Measurements from ENCODE around the gene EIF1.

The EIF1 gene

GRCh38 chr17:41647940-41648410 is 40.7 kb upstream of the EIF1 start:
- TF ChIP-seq, protein P1, sequence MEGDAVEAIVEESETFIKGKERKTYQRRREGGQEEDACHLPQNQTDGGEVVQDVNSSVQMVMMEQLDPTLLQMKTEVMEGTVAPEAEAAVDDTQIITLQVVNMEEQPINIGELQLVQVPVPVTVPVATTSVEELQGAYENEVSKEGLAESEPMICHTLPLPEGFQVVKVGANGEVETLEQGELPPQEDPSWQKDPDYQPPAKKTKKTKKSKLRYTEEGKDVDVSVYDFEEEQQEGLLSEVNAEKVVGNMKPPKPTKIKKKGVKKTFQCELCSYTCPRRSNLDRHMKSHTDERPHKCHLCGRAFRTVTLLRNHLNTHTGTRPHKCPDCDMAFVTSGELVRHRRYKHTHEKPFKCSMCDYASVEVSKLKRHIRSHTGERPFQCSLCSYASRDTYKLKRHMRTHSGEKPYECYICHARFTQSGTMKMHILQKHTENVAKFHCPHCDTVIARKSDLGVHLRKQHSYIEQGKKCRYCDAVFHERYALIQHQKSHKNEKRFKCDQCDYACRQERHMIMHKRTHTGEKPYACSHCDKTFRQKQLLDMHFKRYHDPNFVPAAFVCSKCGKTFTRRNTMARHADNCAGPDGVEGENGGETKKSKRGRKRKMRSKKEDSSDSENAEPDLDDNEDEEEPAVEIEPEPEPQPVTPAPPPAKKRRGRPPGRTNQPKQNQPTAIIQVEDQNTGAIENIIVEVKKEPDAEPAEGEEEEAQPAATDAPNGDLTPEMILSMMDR (IDR thresholded peaks at IDR 0.05; ENCODE audit: low read depth, low read length): peak; percentile 95
- peak overlapping the region in 1 of 2 donors; percentile 1 for H3K4me3 ChIP-seq (replicated peaks in 1 of 2; ENCODE audit: low read depth in 2 of 2, low read length in 2 of 2)
- DNase-seq (ENCODE audit: low read depth in 2 of 2): peak; percentile 65 to 68

GRCh38 chr17:41648411-41649195 is 40.1 kb upstream of the EIF1 start:
- TF ChIP-seq, protein P1 (IDR thresholded peaks at IDR 0.05; ENCODE audit: low read depth, low read length): peak; percentile 94
- DNase-seq (ENCODE audit: low read depth in 2 of 2): peak; percentile 82 to 88
- H3K4me3 ChIP-seq (replicated peaks in 1 of 2; ENCODE audit: low read depth in 2 of 2, low read length in 2 of 2): peak overlapping the region; percentile 27 to 35

DNA sequence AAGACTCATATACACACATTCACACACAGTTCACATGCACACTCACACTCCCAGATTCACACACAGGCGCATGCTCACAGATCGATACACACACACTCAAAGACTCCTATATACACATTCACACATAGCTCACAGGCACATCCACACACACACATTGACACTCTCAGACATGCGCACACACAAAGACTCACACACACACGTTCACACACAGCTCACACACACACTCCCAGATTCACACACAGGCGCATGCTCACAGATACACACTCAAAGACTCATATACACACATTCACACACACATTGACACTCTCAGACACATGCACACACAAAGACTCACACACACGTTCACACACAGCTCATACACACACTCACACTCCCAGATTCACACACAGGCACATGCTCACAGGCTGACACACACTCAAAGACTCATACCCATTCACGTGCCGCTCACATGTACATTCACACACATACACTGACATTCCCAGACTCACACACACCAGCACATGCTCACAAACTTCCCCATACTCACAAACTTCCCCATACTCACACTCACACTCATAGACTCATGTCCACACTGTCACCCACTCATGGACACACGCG is 38.7 kb upstream of the EIF1 start:
- TF ChIP-seq, protein P1 (IDR thresholded peaks at IDR 0.05; ENCODE audit: low read depth, low read length): no peak
- DNase-seq (ENCODE audit: low read depth in 2 of 2): no peak
- no peak overlapping the region for H3K4me3 ChIP-seq (replicated peaks in 1 of 2; ENCODE audit: low read depth in 2 of 2, low read length in 2 of 2)

DNA sequence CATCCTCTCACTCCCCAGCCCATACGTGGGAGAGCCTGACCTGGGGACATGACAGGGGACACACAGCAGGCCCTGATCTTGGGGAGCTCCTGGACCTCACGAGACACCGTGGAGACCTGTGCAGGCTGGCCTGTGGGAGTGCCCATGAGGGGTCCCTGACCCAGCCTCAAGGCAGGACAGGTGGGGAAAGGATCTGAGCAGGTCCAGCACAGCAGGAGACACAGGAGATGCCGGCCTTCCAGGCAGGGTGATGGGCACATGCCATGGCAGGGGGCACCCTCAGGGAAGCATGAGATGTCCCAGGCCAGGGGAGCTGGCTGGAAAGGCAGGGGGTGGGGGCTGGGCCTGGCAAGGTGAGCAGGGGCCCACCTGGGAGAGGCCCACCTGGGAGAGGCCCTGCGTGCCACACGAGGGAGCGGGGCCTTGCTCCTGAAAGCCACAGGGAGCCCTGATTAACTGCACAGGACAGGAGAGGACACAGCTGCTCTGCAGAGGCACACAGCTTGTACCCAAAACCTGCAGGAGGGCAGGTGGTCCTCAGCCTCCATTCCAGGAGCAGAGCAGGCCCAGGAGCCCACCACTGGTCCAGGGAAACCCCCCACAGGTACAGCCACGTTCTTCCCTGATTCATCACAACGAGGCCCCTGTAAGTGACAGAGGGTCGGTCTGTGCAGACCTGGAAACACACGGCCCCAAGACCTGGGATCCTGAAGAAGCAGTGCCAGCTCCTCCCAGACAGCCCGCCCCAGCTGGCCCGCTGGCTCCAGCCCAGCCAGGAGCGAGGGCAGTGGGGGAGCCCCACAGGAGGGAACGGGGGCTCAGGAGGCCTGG is 37.7 kb upstream of the EIF1 start:
- no peak overlapping the region for H3K4me3 ChIP-seq (replicated peaks in 1 of 2; ENCODE audit: low read depth in 2 of 2, low read length in 2 of 2)
- DNase-seq (ENCODE audit: low read depth in 2 of 2): no peak
- TF ChIP-seq, protein P1 (IDR thresholded peaks at IDR 0.05; ENCODE audit: low read depth, low read length): no peak

DNA sequence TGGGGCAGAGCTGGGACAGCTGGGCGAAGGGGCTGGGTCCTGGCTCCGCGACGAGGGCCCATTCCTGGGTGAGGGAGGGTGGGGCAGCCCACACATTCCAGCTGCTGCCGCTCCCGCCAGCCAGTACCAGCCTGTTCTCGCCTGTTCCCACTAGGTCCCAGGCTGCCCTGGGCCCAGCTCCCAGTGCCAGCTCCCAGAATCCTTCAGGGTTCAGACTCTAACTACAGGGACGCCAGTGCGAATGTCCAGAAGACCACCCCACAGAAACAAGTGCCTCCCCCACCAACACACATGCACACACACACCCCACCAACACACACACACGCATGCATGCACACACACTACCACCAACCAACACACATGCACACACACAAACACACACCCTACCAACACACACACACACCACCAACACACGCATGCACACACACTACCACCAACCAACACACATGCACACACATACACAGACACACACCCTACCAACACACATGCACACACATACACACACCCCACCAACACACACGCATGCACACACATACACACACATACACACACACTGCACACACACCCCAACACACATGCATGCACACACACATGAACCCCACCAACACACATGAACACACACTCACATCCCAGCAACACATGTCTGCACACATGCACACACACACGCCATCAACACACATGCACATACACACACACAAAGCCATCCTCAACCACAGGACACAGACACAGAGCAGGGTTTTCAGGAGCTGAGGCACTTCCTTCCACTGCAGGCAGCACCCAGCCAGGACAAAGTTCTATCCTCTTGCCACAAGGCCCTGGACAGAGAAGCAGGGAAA is 36.8 kb upstream of the EIF1 start:
- TF ChIP-seq, protein P1 (IDR thresholded peaks at IDR 0.05; ENCODE audit: low read depth, low read length): no peak
- H3K4me3 ChIP-seq (replicated peaks in 1 of 2; ENCODE audit: low read depth in 2 of 2, low read length in 2 of 2): no peak overlapping the region
- DNase-seq (ENCODE audit: low read depth in 2 of 2): no peak

DNA sequence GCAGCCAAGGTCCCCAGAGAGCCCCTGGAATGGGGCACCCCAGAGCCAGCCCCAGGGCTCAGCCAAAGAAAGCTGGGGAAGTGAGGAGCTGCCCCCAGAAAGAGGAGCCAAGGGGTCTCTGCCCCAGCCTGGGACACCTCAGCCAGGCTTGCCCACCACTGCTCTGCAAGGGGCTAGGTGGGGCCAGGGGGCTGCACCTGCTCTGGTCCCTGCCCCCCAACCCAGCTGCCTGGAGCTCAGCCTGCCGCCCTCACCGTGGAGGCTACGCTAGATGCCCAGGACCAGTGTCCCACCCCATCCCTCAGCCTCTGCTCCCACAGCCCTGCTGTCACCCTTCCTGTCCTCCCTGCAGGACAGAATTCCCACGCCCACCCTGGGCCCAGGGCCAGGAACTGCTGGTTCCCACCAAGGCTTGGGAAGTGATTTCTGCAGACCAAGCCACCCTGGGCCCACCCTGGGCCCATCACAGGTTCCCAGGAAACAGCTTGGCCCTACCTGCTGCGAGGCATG is 36.2 kb upstream of the EIF1 start:
- H3K4me3 ChIP-seq (replicated peaks in 1 of 2; ENCODE audit: low read depth in 2 of 2, low read length in 2 of 2): no peak overlapping the region
- TF ChIP-seq, protein P1 (IDR thresholded peaks at IDR 0.05; ENCODE audit: low read depth, low read length): no peak
- DNase-seq (ENCODE audit: low read depth in 2 of 2): no peak

Data from cardiac fibroblast (primary cell).